Neural cell (in vitro differentiated cells): ENCODE measurements around the gene ODF2. TPM values are rescaled to one million over a fixed set of nuclear protein-coding genes. Genes with fewer than 3 reads are reported as not detected.

Source experiments
- H2AFZ ChIP-seq: fragments of 200-600, 300-800 bp; sonication (generic), shearing (Covaris generic); 2 replicates; pipeline ENCODE4 v1.6.0; 2014; ENCODE audit warnings: low read depth, mild to moderate bottlenecking, antibody characterized with exemption, low read length, moderate library complexity
- H3F3A ChIP-seq: fragments of 200-600 bp; shearing (Covaris generic); 2 replicates; pipeline ENCODE4 v1.6.1; 2016; ENCODE audit warnings: mild to moderate bottlenecking, moderate library complexity, mixed read lengths, antibody characterized with exemption, low read length; ENCODE audit not compliant: insufficient read depth, poor library complexity, severe bottlenecking
- H3K27ac ChIP-seq: fragments of 200-600, 300-800 bp; sonication (generic), shearing (Covaris generic); 2 replicates; pipeline ENCODE4 v1.5.1; 2014; ENCODE audit warnings: mild to moderate bottlenecking, low read length, moderate library complexity
- H3K27me3 ChIP-seq: fragments of 300-800, 200-600 bp; sonication (generic), shearing (Covaris generic); 2 replicates; pipeline ENCODE4 v1.6.0; 2014; ENCODE audit warnings: mild to moderate bottlenecking, low read depth, low read length, moderate library complexity; ENCODE audit not compliant: insufficient read depth
- H3K36me3 ChIP-seq: fragments of 300-800, 200-600 bp; sonication (generic), shearing (Covaris generic); 2 replicates; pipeline ENCODE4 v1.5.1; 2014; ENCODE audit warnings: mild to moderate bottlenecking, antibody characterized with exemption, low read length, moderate library complexity; ENCODE audit not compliant: insufficient read depth
- H3K4me2 ChIP-seq: fragments of 300-800, 200-600 bp; sonication (generic), shearing (Covaris generic); 2 replicates; pipeline ENCODE4 v1.6.0; 2014; ENCODE audit warnings: mild to moderate bottlenecking, low read length
- H3K4me3 ChIP-seq: fragments of 300-800, 200-600 bp; sonication (generic), shearing (Covaris generic); 2 replicates; pipeline ENCODE4 v1.5.1; 2014; ENCODE audit warnings: mild to moderate bottlenecking, low read length, moderate library complexity
- H3K79me2 ChIP-seq: fragments of 200-600 bp; shearing (Covaris generic); replicated peaks from 2 replicates; pipeline ENCODE4 v1.6.0; 2014; ENCODE audit warnings: mild to moderate bottlenecking, low read length, moderate library complexity; ENCODE audit not compliant: insufficient read depth
- H3K9ac ChIP-seq: fragments of 300-800, 200-600 bp; sonication (generic), shearing (Covaris generic); 2 replicates; pipeline ENCODE4 v1.6.1; 2016; ENCODE audit warnings: mild to moderate bottlenecking, low read length, mixed read lengths
- H3K9me2 ChIP-seq: fragments of 200-600 bp; shearing (Covaris generic); 2 replicates; pipeline ENCODE4 v1.6.1; 2016; ENCODE audit warnings: mild to moderate bottlenecking, low read length, mixed read lengths; ENCODE audit not compliant: insufficient read depth
- H3K9me3 ChIP-seq: fragments of 200-600, 300-800 bp; sonication (generic), shearing (Covaris generic); 2 replicates; pipeline ENCODE4 v1.6.1; 2016; ENCODE audit warnings: mild to moderate bottlenecking, mixed run types, low read length, moderate library complexity, mixed read lengths
- H4K20me1 ChIP-seq: fragments of 200-600 bp; shearing (Covaris generic); 2 replicates; pipeline ENCODE4 v1.6.1; 2016; ENCODE audit warnings: mild to moderate bottlenecking, mixed run types; ENCODE audit not compliant: insufficient read depth
- CTCF ChIP-seq: fragments of 450-650 bp; IDR thresholded peaks from 2 replicates; pipeline ENCODE4 v1.5.1; 2014; ENCODE audit warnings: antibody characterized with exemption, mild to moderate bottlenecking, moderate library complexity; ENCODE audit not compliant: poor library complexity, severe bottlenecking
- EP300 ChIP-seq: fragments of 450-650 bp; conservative IDR thresholded peaks from 2 replicates; pipeline ENCODE4 v1.6.1; 2014; ENCODE audit warnings: antibody characterized with exemption, mild to moderate bottlenecking, moderate library complexity; ENCODE audit not compliant: poor library complexity, severe bottlenecking
- EZH2 ChIP-seq: fragments of 200-600, 300-800 bp; shearing (Covaris generic), sonication (generic); IDR thresholded peaks from 2 replicates; pipeline ENCODE4 v1.6.1; 2014; ENCODE audit warnings: antibody characterized with exemption, low read length, borderline replicate concordance, mild to moderate bottlenecking; ENCODE audit not compliant: insufficient read depth, poor library complexity, severe bottlenecking
- MXI1 ChIP-seq: fragments of 450-650 bp; conservative IDR thresholded peaks from 2 replicates; pipeline ENCODE4 v1.6.1; 2014; ENCODE audit warnings: antibody characterized with exemption, mild to moderate bottlenecking; ENCODE audit not compliant: poor library complexity, severe bottlenecking
- POLR2AphosphoS5 ChIP-seq: IDR thresholded peaks from 2 replicates; pipeline ENCODE4 v1.6.1; 2012
- RAD21 ChIP-seq: fragments of 450-650 bp; conservative IDR thresholded peaks from 2 replicates; pipeline ENCODE4 v1.6.1; 2014; ENCODE audit warnings: antibody characterized with exemption, mild to moderate bottlenecking, moderate library complexity
- REST ChIP-seq: IDR thresholded peaks from 2 replicates; pipeline ENCODE4 v1.6.1; 2012; ENCODE audit warnings: borderline replicate concordance
- SMC3 ChIP-seq: fragments of 450-650 bp; conservative IDR thresholded peaks from 2 replicates; pipeline ENCODE4 v1.6.1; 2014; ENCODE audit warnings: antibody characterized with exemption, mild to moderate bottlenecking, moderate library complexity; ENCODE audit not compliant: poor library complexity
- TAF1 ChIP-seq: IDR thresholded peaks from 2 replicates; pipeline ENCODE4 v1.6.1; 2012; ENCODE audit warnings: low read depth
- polyA plus RNA-seq: library from polyadenylated mRNA; depleted of rRNA; stranded (reverse); fragments of >200 nt; gene quantifications from 2 replicates; pipeline ENCODE4 v1.2.3, GENCODE V29; 2014

Gene ODF2
- polyA plus RNA-seq, 1 donor from 2014 or later: 39.3 TPM

GRCh38 chr9:128493424-128493823, 37.6 kb downstream of the ODF2 start:
- no peak overlapping the region for H2AFZ ChIP-seq
- no peak overlapping the region for H3K27ac ChIP-seq
- no peaks in the 10 kb centered on the region for H3F3A ChIP-seq
- no peaks in the 10 kb centered on the region for H4K20me1 ChIP-seq
- TF ChIP-seq REST: no peak
- no peak for TF ChIP-seq EZH2
- TF ChIP-seq SMC3: no peak
- TF ChIP-seq RAD21: no peak
- TF ChIP-seq TAF1: no peak
- TF ChIP-seq POLR2AphosphoS5: no peak
- TF ChIP-seq EP300: no peak
- TF ChIP-seq MXI1: no peak
- TF ChIP-seq CTCF: no peak
- no peak overlapping the region for H3K9ac ChIP-seq
- H3K9me2 ChIP-seq: no peaks in the 10 kb centered on the region
- H3K27me3 ChIP-seq: no peaks in the 10 kb centered on the region
- H3K36me3 ChIP-seq: no peaks in the 10 kb centered on the region
- H3K4me3 ChIP-seq: no peak overlapping the region
- H3K9me3 ChIP-seq: no peaks in the 10 kb centered on the region
- H3K79me2 ChIP-seq: no peaks in the 10 kb centered on the region
- no peak overlapping the region for H3K4me2 ChIP-seq

GRCh38 chr9:128494108-128494745, 38.4 kb downstream of the ODF2 start:
- no peak overlapping the region for H3K4me2 ChIP-seq
- H3F3A ChIP-seq: no peaks in the 10 kb centered on the region
- H3K9me3 ChIP-seq: no peaks in the 10 kb centered on the region
- H3K27me3 ChIP-seq: no peaks in the 10 kb centered on the region
- no peak overlapping the region for H3K27ac ChIP-seq
- no peak overlapping the region for H3K9ac ChIP-seq
- H3K4me3 ChIP-seq: no peak overlapping the region
- H4K20me1 ChIP-seq: no peaks in the 10 kb centered on the region
- TF ChIP-seq TAF1 (no peak), SMC3 (no peak), EP300 (no peak)
- H2AFZ ChIP-seq: no peak overlapping the region
- no peaks in the 10 kb centered on the region for H3K9me2 ChIP-seq
- no peaks in the 10 kb centered on the region for H3K36me3 ChIP-seq
- H3K79me2 ChIP-seq: no peaks in the 10 kb centered on the region
